GM21723 (cell line): ENCODE measurements around the gene CLTCL1.

ENCODE experiments used
- ATAC-seq: cut with Tn5 transposase; IDR thresholded peaks from one replicate; pipeline ENCODE4 v1.9.1; 2021; ENCODE audit warnings: mild to moderate bottlenecking, moderate library complexity; ENCODE audit not compliant: unreplicated experiment

Gene CLTCL1

GRCh38 chr22:19253143-19253542, 38.4 kb downstream of the CLTCL1 start:
- ATAC-seq, result no peak

- no peak for ATAC-seq
Measured at GRCh38 chr22:19244600-19245352, 46.7 kb downstream of the CLTCL1 start.

GRCh38 chr22:19242699-19243098, 48.8 kb downstream of the CLTCL1 start:
- ATAC-seq, result no peak

- ATAC-seq, result no peak
Measured at GRCh38 chr22:19241593-19241906, 50.0 kb downstream of the CLTCL1 start.

- no peak for ATAC-seq
Measured at GRCh38 chr22:19240813-19241592, 50.5 kb downstream of the CLTCL1 start.

- ATAC-seq, result no peak
Measured at GRCh38 chr22:19239464-19239863, 52.1 kb downstream of the CLTCL1 start.

- no peak for ATAC-seq
Measured at GRCh38 chr22:19238900-19239299, 52.6 kb downstream of the CLTCL1 start.

- no peak for ATAC-seq
Measured at GRCh38 chr22:19235874-19236273, 55.6 kb downstream of the CLTCL1 start.

- ATAC-seq, result no peak
Measured at GRCh38 chr22:19234126-19234896, 57.2 kb downstream of the CLTCL1 start.

GRCh38 chr22:19233189-19233661, 58.3 kb downstream of the CLTCL1 start:
- no peak for ATAC-seq

GRCh38 chr22:19232623-19233022, 58.9 kb downstream of the CLTCL1 start:
- ATAC-seq, result no peak

- ATAC-seq, result no peak
Measured at GRCh38 chr22:19231986-19232385, 59.5 kb downstream of the CLTCL1 start.

- no peak for ATAC-seq
Measured at GRCh38 chr22:19229600-19229999, 61.9 kb downstream of the CLTCL1 start.

- ATAC-seq, result no peak
Measured at GRCh38 chr22:19228179-19228578, 63.3 kb downstream of the CLTCL1 start.

GRCh38 chr22:19226428-19226827, 65.1 kb downstream of the CLTCL1 start:
- ATAC-seq, result no peak

- ATAC-seq, result no peak
Measured at GRCh38 chr22:19225560-19225959, 66.0 kb downstream of the CLTCL1 start.

- no peak for ATAC-seq
Measured at GRCh38 chr22:19224985-19225384, 66.5 kb downstream of the CLTCL1 start.

GRCh38 chr22:19224557-19224956, 67.0 kb downstream of the CLTCL1 start:
- ATAC-seq, result no peak

GRCh38 chr22:19223617-19224016, 67.9 kb downstream of the CLTCL1 start:
- no peak for ATAC-seq

GRCh38 chr22:19223110-19223509, 68.4 kb downstream of the CLTCL1 start:
- ATAC-seq, result no peak

- ATAC-seq, result no peak
Measured at GRCh38 chr22:19222242-19223005, 69.1 kb downstream of the CLTCL1 start.
